ENCODE data around the gene RBSN.

GRCh38 chr3:15110206-15110605 is 11.3 kb upstream of the RBSN start:
- TF ChIP-seq EZH2 (IDR thresholded peaks at IDR 0.05; ENCODE audit: borderline replicate concordance) (no peak), EZH2phosphoT487 (IDR thresholded peaks at IDR 0.05; ENCODE audit: low read depth, severe bottlenecking, unreplicated experiment) (no peak)
- TF ChIP-seq, protein P1, sequence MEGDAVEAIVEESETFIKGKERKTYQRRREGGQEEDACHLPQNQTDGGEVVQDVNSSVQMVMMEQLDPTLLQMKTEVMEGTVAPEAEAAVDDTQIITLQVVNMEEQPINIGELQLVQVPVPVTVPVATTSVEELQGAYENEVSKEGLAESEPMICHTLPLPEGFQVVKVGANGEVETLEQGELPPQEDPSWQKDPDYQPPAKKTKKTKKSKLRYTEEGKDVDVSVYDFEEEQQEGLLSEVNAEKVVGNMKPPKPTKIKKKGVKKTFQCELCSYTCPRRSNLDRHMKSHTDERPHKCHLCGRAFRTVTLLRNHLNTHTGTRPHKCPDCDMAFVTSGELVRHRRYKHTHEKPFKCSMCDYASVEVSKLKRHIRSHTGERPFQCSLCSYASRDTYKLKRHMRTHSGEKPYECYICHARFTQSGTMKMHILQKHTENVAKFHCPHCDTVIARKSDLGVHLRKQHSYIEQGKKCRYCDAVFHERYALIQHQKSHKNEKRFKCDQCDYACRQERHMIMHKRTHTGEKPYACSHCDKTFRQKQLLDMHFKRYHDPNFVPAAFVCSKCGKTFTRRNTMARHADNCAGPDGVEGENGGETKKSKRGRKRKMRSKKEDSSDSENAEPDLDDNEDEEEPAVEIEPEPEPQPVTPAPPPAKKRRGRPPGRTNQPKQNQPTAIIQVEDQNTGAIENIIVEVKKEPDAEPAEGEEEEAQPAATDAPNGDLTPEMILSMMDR (IDR thresholded peaks at IDR 0.05; ENCODE audit: poor library complexity): no peak

Measured in hepatocyte (in vitro differentiated cells).